Measurements from ENCODE around the gene SYT14.

DNA sequence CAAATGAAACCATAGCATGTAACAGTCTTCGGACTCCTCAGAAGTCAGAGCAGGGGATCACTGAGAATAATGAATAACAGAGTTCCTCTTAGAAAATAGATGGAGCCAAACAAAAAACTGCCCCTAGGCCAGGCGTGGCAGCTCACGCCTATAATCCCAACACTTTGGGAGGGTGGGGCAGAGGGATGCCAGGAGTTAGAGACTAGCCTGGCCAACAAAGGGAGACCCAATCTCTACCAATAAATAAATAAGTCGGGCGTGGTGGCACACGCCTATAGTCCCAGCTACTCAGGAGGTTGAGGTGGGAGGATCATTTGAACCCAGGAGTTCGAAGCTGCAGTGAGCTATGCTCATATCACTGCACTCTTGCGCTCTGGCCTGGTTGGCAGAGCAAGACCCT, 236.1 kb downstream of the SYT14 start:
- TF ChIP-seq, protein P1, sequence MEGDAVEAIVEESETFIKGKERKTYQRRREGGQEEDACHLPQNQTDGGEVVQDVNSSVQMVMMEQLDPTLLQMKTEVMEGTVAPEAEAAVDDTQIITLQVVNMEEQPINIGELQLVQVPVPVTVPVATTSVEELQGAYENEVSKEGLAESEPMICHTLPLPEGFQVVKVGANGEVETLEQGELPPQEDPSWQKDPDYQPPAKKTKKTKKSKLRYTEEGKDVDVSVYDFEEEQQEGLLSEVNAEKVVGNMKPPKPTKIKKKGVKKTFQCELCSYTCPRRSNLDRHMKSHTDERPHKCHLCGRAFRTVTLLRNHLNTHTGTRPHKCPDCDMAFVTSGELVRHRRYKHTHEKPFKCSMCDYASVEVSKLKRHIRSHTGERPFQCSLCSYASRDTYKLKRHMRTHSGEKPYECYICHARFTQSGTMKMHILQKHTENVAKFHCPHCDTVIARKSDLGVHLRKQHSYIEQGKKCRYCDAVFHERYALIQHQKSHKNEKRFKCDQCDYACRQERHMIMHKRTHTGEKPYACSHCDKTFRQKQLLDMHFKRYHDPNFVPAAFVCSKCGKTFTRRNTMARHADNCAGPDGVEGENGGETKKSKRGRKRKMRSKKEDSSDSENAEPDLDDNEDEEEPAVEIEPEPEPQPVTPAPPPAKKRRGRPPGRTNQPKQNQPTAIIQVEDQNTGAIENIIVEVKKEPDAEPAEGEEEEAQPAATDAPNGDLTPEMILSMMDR (IDR thresholded peaks at IDR 0.05; ENCODE audit: borderline replicate concordance, extremely low read depth, low read length, poor library complexity, severe bottlenecking) = no peak
- no peak for TF ChIP-seq EZH2 (IDR thresholded peaks at IDR 0.05; ENCODE audit: borderline replicate concordance, low read depth, low read length, severe bottlenecking)
